Smooth muscle cell (in vitro differentiated cells): ENCODE results near the gene PLCXD1. TPM values are rescaled to one million over a fixed set of nuclear protein-coding genes. Genes with fewer than 3 reads are reported as not detected.

Source experiments
- DNase-seq: peaks from one replicate; lab custom pipeline; 2025; ENCODE audit not compliant: unreplicated experiment; lab: John Stamatoyannopoulos, UW
- H2AFZ ChIP-seq: fragments of 200-600 bp; sonication (generic); 2 replicates; pipeline ENCODE4 v1.6.0; 2016; ENCODE audit warnings: antibody characterized with exemption, low read depth, mild to moderate bottlenecking
- H3F3A ChIP-seq: fragments of 200-600 bp; sonication (generic); 2 replicates; pipeline ENCODE4 v1.6.0; 2017; ENCODE audit warnings: antibody characterized with exemption, low read depth
- H3K27ac ChIP-seq: fragments of 200-600 bp; sonication (generic); 2 replicates; pipeline ENCODE4 v1.5.1; 2016; ENCODE audit warnings: low read depth, mild to moderate bottlenecking
- H3K27me3 ChIP-seq: fragments of 200-600 bp; sonication (generic); 2 replicates; pipeline ENCODE4 v1.6.1; 2016; ENCODE audit warnings: low read depth, mild to moderate bottlenecking
- H3K36me3 ChIP-seq: fragments of 200-600 bp; sonication (generic); 2 replicates; pipeline ENCODE4 v1.5.1; 2016; ENCODE audit warnings: low read depth
- H3K4me1 ChIP-seq: fragments of 200-600 bp; sonication (generic); 2 replicates; pipeline ENCODE4 v1.5.1; 2016; ENCODE audit warnings: low read depth
- H3K4me2 ChIP-seq: fragments of 200-600 bp; sonication (generic); 2 replicates; pipeline ENCODE4 v1.6.0; 2016; ENCODE audit warnings: mild to moderate bottlenecking
- H3K4me3 ChIP-seq: fragments of 200-600 bp; sonication (generic); 2 replicates; pipeline ENCODE4 v1.5.1; 2016; ENCODE audit warnings: mild to moderate bottlenecking
- H3K79me2 ChIP-seq: fragments of 200-600 bp; sonication (generic); 2 replicates; pipeline ENCODE4 v1.6.0; 2016; ENCODE audit warnings: low read depth, mild to moderate bottlenecking
- H3K9ac ChIP-seq: fragments of 200-600 bp; sonication (generic); 2 replicates; pipeline ENCODE4 v1.6.0; 2016; ENCODE audit warnings: low read depth
- H3K9me3 ChIP-seq: fragments of 200-600 bp; sonication (generic); replicated peaks from 2 replicates; pipeline ENCODE4 v1.5.1; 2016; ENCODE audit warnings: low read depth
- H4K20me1 ChIP-seq: fragments of 200-600 bp; sonication (generic); 2 replicates; pipeline ENCODE4 v1.6.0; 2016; ENCODE audit warnings: low read depth
- CTCF ChIP-seq: fragments of 200-600 bp; sonication (generic); IDR thresholded peaks from 2 replicates; pipeline ENCODE4 v1.5.1; 2017; ENCODE audit warnings: borderline replicate concordance, mild to moderate bottlenecking, antibody characterized with exemption; ENCODE audit not compliant: insufficient read depth, poor library complexity, severe bottlenecking
- WGBS: methylation state at CpG from one replicate; pipeline ENCODE4 v1.1.7; 2016; ENCODE audit warnings: low lambda C conversion rate; 5-methylcytosine and 5-hydroxymethylcytosine counted together
- polyA plus RNA-seq: library from polyadenylated mRNA; unstranded; fragments of >200 nt; fragmentation: Nextera tagmentation; extraction: Ambion mirVana; gene quantifications from 2 replicates; pipeline ENCODE4 v1.2.1, GENCODE V29; 2016
- total RNA-seq: library from RNA; depleted of rRNA; stranded (reverse); fragments of >200 nt; gene quantifications from 2 replicates; pipeline ENCODE4 v1.2.3, GENCODE V29; 2014

The PLCXD1 gene
- total and polyA plus RNA-seq, 2 experiments from 2014 or later, result 7.0 to 14.0 TPM

GRCh38 chrX:311156-312129, 30.3 kb downstream of the PLCXD1 start:
- TF ChIP-seq CTCF, result no peak
- Histone ChIP-seq H3K4me3 (no peak overlapping the region), H3K36me3 (peaks cover under 1% of the 10 kb centered on the region), H3F3A (peaks cover under 1% of the 10 kb centered on the region), H3K4me2 (no peak overlapping the region), H3K9me3 (no peaks in the 10 kb centered on the region), H3K27ac (no peak overlapping the region), H3K9ac (no peak overlapping the region), H3K79me2 (no peaks in the 10 kb centered on the region), H3K4me1 (no peaks in the 10 kb centered on the region), H3K27me3 (no peaks in the 10 kb centered on the region), H2AFZ (no peak overlapping the region), H4K20me1 (no peaks in the 10 kb centered on the region)
- WGBS, result 93% methylated on average over 56 of the region's 69 CpGs
- no peak for DNase-seq

- DNase-seq, result no peak
- 94% methylated on average over 54 of the region's 54 CpGs for WGBS
Observed at GRCh38 chrX:312621-313331, 31.6 kb downstream of the PLCXD1 start.

GRCh38 chrX:313546-313945, 32.4 kb downstream of the PLCXD1 start:
- no peak overlapping the region for H3K4me2 ChIP-seq
- H3K4me1 ChIP-seq, result no peaks in the 10 kb centered on the region
- no peaks in the 10 kb centered on the region for H3K9me3 ChIP-seq
- H3K36me3 ChIP-seq, result no peaks in the 10 kb centered on the region
- 94% methylated on average over 8 of the region's 8 CpGs for WGBS
- no peak overlapping the region for H3K4me3 ChIP-seq
- no peak overlapping the region for H2AFZ ChIP-seq
- TF ChIP-seq CTCF, result no peak
- no peak overlapping the region for H3K9ac ChIP-seq
- no peaks in the 10 kb centered on the region for H3K27me3 ChIP-seq
- peaks cover 4% of the 10 kb centered on the region for H3K79me2 ChIP-seq
- H3F3A ChIP-seq, result no peaks in the 10 kb centered on the region
- H3K27ac ChIP-seq, result no peak overlapping the region
- DNase-seq, result no peak
- no peaks in the 10 kb centered on the region for H4K20me1 ChIP-seq

More at GRCh38 chrX:312621-313331, 31.6 kb downstream of the PLCXD1 start:
- Histone ChIP-seq H3K4me1 (no peaks in the 10 kb centered on the region), H2AFZ (no peak overlapping the region), H3K27me3 (no peaks in the 10 kb centered on the region), H3F3A (no peaks in the 10 kb centered on the region), H3K4me3 (no peak overlapping the region), H3K9me3 (no peaks in the 10 kb centered on the region), H3K4me2 (no peak overlapping the region), H4K20me1 (no peaks in the 10 kb centered on the region), H3K79me2 (peaks cover 4% of the 10 kb centered on the region), H3K9ac (no peak overlapping the region), H3K36me3 (no peaks in the 10 kb centered on the region), H3K27ac (no peak overlapping the region)
- TF ChIP-seq CTCF, result no peak
